ENCODE measurements around the gene ITCH. TPM values are rescaled to one million over a fixed set of nuclear protein-coding genes. Genes with fewer than 3 reads are reported as not detected.
"Not testable (repeated sequence)": the region's sequence is repeated elsewhere in the genome, so short reads cannot be mapped to it uniquely, and the experiment has no call there.

The ITCH gene
- total RNA-seq, 2 experiments from 2014 or later, result 44.2 to 47.0 TPM

GRCh38 chr20:34343458-34344211, 19.4 kb upstream of the ITCH start:
- Mint-ChIP-seq H3K4me1 (ENCODE audit: low read depth) (no peaks in the 10 kb centered on the region), H3K4me3 (no peak overlapping the region), H3K27me3 (no peaks in the 10 kb centered on the region), H3K36me3 (ENCODE audit: low read depth) (no peaks in the 10 kb centered on the region), H3K9me3 (no peaks in the 10 kb centered on the region), H3K27ac (no peak overlapping the region)
- Histone ChIP-seq H3K36me3 (ENCODE audit: insufficient read depth, low read length) (no peaks in the 10 kb centered on the region), H3K4me3 (ENCODE audit: low read length) (no peak overlapping the region), H3K27me3 (ENCODE audit: control insufficient read depth in 1 of 2, insufficient read depth in 2 of 2, low read length in 2 of 2) (no peaks in the 10 kb centered on the region), H3K9me3 (ENCODE audit: control insufficient read depth in 1 of 2, insufficient read depth in 1 of 2, low read length in 2 of 2) (no peaks in the 10 kb centered on the region), H3K4me1 (ENCODE audit: insufficient read depth, low read length) (no peaks in the 10 kb centered on the region), H3K27ac (ENCODE audit: low read depth in 1 of 2, low read length in 2 of 2) (no peak overlapping the region)
- ChIA-PET POLR2A (interaction anchor here (0.7 kb wide), 1 partner anchor 230 kb away, joined by 3 read pairs; no protein-coding TSS in a partner anchor), CTCF (interaction anchor here (1.7 kb wide), 1 partner anchor 31 kb away, joined by 7 read pairs; no protein-coding TSS in a partner anchor)
- DNase-seq (no peak), ATAC-seq (ENCODE audit: poor library complexity) (no peak)
- intact Hi-C loops (cut with DNase I, micrococcal nuclease), result no loop called here
- TF ChIP-seq CTCF (IDR thresholded peaks at IDR 0.05), result no peak

- Mint-ChIP-seq H3K4me1 (ENCODE audit: low read depth) (no peaks in the 10 kb centered on the region), H3K4me3 (no peak overlapping the region), H3K9me3 (no peaks in the 10 kb centered on the region), H3K36me3 (ENCODE audit: low read depth) (no peaks in the 10 kb centered on the region), H3K27ac (no peak overlapping the region), H3K27me3 (no peaks in the 10 kb centered on the region)
- Histone ChIP-seq H3K4me1 (ENCODE audit: insufficient read depth, low read length) (no peaks in the 10 kb centered on the region), H3K27ac (ENCODE audit: low read depth in 1 of 2, low read length in 2 of 2) (no peak overlapping the region), H3K27me3 (ENCODE audit: control insufficient read depth in 1 of 2, insufficient read depth in 2 of 2, low read length in 2 of 2) (no peaks in the 10 kb centered on the region), H3K4me3 (ENCODE audit: low read length) (no peak overlapping the region), H3K36me3 (ENCODE audit: insufficient read depth, low read length) (no peaks in the 10 kb centered on the region), H3K9me3 (ENCODE audit: control insufficient read depth in 1 of 2, insufficient read depth in 1 of 2, low read length in 2 of 2) (no peaks in the 10 kb centered on the region)
- intact Hi-C loops (cut with DNase I, micrococcal nuclease), result no loop called here
- POLR2A ChIA-PET, result no interaction called here
- DNase-seq (no peak), ATAC-seq (ENCODE audit: poor library complexity) (no peak)
- no peak for TF ChIP-seq CTCF (IDR thresholded peaks at IDR 0.05)
- CTCF ChIA-PET, result no interaction called here
Observed at GRCh38 chr20:34344238-34344637, 18.8 kb upstream of the ITCH start.

- TF ChIP-seq CTCF (IDR thresholded peaks at IDR 0.05), result no peak
- Mint-ChIP-seq H3K4me1 (ENCODE audit: low read depth) (no peaks in the 10 kb centered on the region), H3K27me3 (no peaks in the 10 kb centered on the region), H3K27ac (no peak overlapping the region), H3K36me3 (ENCODE audit: low read depth) (no peaks in the 10 kb centered on the region), H3K9me3 (no peaks in the 10 kb centered on the region), H3K4me3 (no peak overlapping the region)
- DNase-seq (no peak), ATAC-seq (ENCODE audit: poor library complexity) (no peak)
- POLR2A ChIA-PET, result no interaction called here
- H3K27ac ChIP-seq (ENCODE audit: low read depth in 1 of 2, low read length in 2 of 2), result no peak overlapping the region
- peaks cover 0 to under 1% of the 10 kb centered on the region in 2 experiments for H3K9me3 ChIP-seq (ENCODE audit: control insufficient read depth in 1 of 2, insufficient read depth in 1 of 2, low read length in 2 of 2)
- no peaks in the 10 kb centered on the region for H3K36me3 ChIP-seq (ENCODE audit: insufficient read depth, low read length)
- peaks cover 2% of the 10 kb centered on the region for H3K4me1 ChIP-seq (ENCODE audit: insufficient read depth, low read length)
- intact Hi-C loops (cut with DNase I, micrococcal nuclease), result no loop called here
- CTCF ChIA-PET, result interaction anchor here (2.1 kb wide), 1 partner anchor 33 kb away, joined by 5 read pairs; no protein-coding TSS in a partner anchor
- H3K4me3 ChIP-seq (ENCODE audit: low read length), result no peak overlapping the region
- H3K27me3 ChIP-seq (ENCODE audit: control insufficient read depth in 1 of 2, insufficient read depth in 2 of 2, low read length in 2 of 2), result no peaks in the 10 kb centered on the region
Observed at GRCh38 chr20:34345402-34345736, 17.7 kb upstream of the ITCH start.

DNA sequence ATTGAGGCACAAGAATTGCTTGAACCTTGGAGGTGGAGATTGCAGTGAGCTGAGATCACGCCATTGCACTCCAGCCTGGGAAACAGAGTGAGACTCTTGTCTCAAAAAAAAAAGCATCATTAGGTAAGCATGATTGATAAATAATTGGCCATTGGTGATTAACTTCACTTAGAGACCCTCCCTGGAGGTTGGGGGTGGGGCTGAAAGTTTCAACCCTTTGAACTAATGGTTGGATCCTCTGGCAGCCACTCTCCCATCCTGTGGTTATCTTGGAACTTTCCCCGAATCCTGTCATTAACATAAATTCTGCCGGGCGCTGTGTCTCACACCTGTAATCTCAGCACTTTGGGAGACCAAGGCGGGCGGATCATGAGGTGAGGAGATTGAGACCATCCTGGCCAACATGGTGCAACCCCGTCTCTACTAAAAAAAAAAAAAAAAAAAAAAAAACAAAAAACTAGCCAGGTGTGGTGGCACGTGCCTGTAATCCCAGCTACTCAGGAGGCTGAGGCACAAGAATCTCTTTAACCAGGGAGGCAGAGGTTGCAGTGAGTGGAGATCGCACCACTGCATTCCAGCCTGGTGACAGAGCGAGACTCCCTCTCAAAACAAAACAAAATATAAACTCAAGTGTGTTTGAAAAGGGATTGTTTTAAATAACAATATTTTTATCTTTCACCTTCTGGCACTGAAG, 17.1 kb upstream of the ITCH start:
- CTCF ChIA-PET, result interaction anchor here (2.1 kb wide), 1 partner anchor 33 kb away, joined by 5 read pairs; no protein-coding TSS in a partner anchor
- H3K4me1 ChIP-seq (ENCODE audit: insufficient read depth, low read length); H3K9me3 Mint-ChIP-seq; H3K27ac Mint-ChIP-seq; H3K4me3 Mint-ChIP-seq; intact Hi-C loops (cut with DNase I, micrococcal nuclease); H3K27me3 Mint-ChIP-seq; H3K9me3 ChIP-seq (ENCODE audit: control insufficient read depth in 1 of 2, insufficient read depth in 1 of 2, low read length in 2 of 2); ATAC-seq (ENCODE audit: poor library complexity); H3K36me3 Mint-ChIP-seq (ENCODE audit: low read depth); H3K4me3 ChIP-seq (ENCODE audit: low read length); H3K27me3 ChIP-seq (ENCODE audit: control insufficient read depth in 1 of 2, insufficient read depth in 2 of 2, low read length in 2 of 2); H3K4me1 Mint-ChIP-seq (ENCODE audit: low read depth); DNase-seq; H3K36me3 ChIP-seq (ENCODE audit: insufficient read depth, low read length); H3K27ac ChIP-seq (ENCODE audit: low read depth in 1 of 2, low read length in 2 of 2); POLR2A ChIA-PET: not testable (repeated sequence)

DNA sequence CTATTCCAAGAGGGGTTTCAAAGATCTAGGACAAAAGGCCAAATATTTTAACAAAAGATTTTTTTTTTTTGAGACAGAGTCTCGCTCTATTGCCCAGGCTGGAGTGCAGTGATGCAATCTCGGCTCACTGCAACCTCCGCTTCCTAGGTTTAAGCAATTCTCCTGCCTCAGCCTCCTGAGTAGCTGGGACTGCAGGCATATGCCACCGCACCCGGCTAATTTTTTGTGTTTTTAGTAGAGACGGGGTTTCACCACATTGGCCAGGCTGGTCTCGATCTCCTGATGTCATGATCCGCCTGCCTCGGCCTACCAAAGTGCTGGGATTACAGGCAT, 16.6 kb upstream of the ITCH start:
- H3K4me1 Mint-ChIP-seq (ENCODE audit: low read depth); H3K4me1 ChIP-seq (ENCODE audit: insufficient read depth, low read length); H3K27me3 ChIP-seq (ENCODE audit: control insufficient read depth in 1 of 2, insufficient read depth in 2 of 2, low read length in 2 of 2); H3K36me3 ChIP-seq (ENCODE audit: insufficient read depth, low read length); H3K4me3 ChIP-seq (ENCODE audit: low read length); ATAC-seq (ENCODE audit: poor library complexity); H3K27me3 Mint-ChIP-seq; intact Hi-C loops (cut with DNase I, micrococcal nuclease); POLR2A ChIA-PET; H3K36me3 Mint-ChIP-seq (ENCODE audit: low read depth); H3K27ac Mint-ChIP-seq; H3K9me3 Mint-ChIP-seq; H3K4me3 Mint-ChIP-seq; DNase-seq; H3K9me3 ChIP-seq (ENCODE audit: control insufficient read depth in 1 of 2, insufficient read depth in 1 of 2, low read length in 2 of 2); H3K27ac ChIP-seq (ENCODE audit: low read depth in 1 of 2, low read length in 2 of 2): not testable (repeated sequence)
- CTCF ChIA-PET, result interaction anchor here (2.1 kb wide), 1 partner anchor 34 kb away, joined by 5 read pairs; no protein-coding TSS in a partner anchor
